HG03095 (cell line): ENCODE data around the gene CPA4.
"Not testable (repeated sequence)": the region's sequence is repeated elsewhere in the genome, so short reads cannot be mapped to it uniquely, and the experiment has no call there.

ENCODE experiments used
- ATAC-seq: cut with Tn5 transposase; IDR thresholded peaks from one replicate; pipeline ENCODE4 v1.9.1; 2021; ENCODE audit warnings: moderate library complexity; ENCODE audit not compliant: unreplicated experiment

CPA4 gene, protein sequence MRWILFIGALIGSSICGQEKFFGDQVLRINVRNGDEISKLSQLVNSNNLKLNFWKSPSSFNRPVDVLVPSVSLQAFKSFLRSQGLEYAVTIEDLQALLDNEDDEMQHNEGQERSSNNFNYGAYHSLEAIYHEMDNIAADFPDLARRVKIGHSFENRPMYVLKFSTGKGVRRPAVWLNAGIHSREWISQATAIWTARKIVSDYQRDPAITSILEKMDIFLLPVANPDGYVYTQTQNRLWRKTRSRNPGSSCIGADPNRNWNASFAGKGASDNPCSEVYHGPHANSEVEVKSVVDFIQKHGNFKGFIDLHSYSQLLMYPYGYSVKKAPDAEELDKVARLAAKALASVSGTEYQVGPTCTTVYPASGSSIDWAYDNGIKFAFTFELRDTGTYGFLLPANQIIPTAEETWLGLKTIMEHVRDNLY

DNA sequence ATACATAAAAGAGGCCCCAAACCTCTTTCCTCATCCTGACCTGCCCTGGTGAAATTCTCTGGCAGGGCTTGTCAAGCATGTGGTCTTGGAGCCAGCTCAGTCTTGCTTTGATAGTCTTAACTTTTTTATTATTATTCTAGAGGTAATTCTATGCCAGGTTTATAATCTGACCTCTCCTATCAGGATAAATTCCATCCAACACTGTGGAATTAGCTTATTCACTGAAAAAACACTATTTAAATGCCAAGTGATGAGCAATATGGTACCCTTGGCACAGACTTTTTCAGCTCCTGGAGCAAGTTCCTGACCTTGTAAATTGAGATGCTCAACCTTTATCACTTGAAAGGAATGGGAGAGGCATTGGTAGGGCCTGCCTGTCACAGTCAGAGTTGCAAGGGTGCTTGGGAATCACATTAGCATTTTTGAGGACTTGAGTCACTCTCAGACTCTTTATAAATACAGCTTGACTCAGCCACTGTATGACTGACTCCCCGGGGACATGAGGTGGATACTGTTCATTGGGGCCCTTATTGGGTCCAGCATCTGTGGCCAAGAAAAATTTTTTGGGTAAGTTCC, at the start of gene CPA4:
Gene CPA4 (plus strand): TSS at position 480 of the 576 bp plus-strand sequence. CDS start 20 bp downstream, at position 500.
- peak; percentile 40 for ATAC-seq

DNA sequence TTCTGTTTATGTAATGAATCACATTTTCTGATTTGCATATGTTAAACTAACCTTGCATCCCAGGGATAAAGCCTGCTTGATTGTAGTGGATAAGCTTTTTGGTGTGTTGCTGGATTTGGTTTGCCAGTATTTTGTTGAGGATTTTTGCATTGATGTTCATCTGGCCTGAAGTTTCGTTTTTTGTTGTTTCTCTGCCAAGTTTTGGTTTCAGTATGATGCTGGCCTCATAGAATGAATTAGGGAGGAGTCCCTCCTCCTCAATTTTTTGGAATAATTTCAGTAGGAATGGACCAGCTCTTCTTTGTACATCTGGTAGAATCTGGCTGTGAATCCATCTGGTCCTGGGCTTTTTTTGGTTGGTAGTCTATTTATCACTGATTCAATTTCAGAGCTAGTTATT, 49.5 kb upstream of the CPA4 start:
- not testable (repeated sequence) for ATAC-seq

DNA sequence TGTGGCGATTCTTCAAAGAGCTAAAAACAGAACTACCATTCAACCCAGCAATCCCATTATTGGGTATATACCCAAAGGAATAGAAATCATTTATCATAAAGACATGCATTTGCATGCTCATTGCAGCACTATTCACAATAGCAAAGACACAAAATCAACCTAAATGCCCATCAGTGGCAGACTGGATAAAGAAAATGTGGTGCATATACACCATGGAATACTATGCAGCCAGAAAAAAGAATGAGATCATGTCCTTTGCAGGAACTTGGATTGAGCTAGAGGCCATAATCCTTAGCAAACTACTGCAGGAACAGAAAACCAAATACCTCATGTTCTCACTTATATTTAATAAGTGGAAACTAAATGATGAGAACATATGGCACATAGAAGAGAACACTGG, 46.5 kb upstream of the CPA4 start:
- ATAC-seq = not testable (repeated sequence)

DNA sequence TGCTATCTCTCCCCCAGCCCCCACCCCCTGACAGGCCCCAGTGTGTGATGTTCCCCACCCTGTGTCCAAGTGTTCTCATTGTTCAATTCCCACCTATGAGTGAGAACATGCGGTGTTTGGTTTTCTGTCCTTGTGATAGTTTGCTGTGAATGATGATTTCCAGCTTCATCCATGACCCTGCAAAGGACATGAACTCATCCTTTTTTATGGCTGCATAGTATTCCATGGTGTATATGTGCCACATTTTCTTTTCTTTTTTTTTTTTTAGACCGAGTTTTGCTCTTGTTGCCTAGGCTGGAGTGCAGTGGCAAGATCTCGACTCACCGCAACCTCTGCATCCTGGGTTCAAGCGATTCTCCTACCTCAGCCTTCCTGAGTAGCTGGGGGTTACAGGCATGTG, 44.1 kb upstream of the CPA4 start:
- not testable (repeated sequence) for ATAC-seq

DNA sequence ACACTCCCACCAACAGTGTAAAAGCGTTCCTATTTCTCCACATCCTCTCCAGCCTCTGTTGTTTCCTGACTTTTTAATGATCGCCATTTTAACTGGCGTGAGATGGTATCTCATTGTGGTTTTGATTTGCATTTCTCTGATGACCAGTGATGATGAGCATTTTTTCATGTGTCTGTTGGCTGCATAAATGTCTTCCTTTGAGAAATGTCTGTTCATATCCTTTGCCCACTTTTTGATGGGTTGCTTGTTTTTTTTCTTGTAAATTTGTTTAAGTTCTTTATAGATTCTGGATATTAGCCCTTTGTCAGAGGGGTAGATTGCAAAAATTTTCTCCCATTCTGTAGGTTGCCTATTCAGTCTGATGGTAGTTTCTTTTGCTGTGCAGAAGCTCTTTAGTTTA, 43.3 kb upstream of the CPA4 start:
- not testable (repeated sequence) for ATAC-seq

DNA sequence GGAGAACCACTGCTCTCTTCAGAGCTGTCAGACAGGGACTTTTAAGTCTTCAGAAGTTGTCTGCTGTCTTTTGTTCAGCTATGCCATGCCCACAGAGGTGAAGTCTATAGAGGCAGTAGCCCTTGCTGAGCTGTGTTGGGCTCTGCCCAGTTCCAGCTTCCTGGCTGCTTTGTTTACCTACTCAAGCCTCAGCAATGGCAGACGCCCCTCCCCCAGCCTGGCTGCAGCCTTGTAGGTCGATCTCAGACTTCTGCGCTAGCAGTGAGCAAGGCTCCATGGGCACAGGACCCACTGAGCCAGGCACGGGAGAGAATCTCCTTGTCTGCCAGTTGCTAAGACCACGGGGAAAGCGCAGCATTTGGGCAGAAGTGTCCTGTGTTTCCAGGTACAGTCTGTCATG, 38.4 kb upstream of the CPA4 start:
- ATAC-seq = no peak

DNA sequence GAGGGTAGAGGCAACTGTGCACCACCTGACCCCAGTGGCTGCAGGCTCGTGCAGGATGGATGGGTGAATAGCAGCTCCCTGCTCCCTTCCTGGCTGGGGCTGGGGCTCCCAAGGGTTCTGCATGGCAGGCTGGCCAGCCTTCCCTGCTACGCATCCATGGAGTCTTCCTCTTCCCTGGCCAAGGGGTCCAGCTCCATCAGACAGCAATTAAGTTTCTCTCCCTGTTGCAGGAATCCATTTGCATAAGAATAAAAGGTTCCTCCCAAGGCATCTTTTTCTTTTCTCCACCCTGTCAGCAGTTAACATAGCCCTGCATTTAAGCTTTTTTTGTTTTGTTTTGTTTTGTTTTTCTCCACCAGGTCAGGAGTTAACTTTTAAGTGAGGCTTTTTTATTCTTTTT, 36.3 kb upstream of the CPA4 start:
- ATAC-seq = no peak

DNA sequence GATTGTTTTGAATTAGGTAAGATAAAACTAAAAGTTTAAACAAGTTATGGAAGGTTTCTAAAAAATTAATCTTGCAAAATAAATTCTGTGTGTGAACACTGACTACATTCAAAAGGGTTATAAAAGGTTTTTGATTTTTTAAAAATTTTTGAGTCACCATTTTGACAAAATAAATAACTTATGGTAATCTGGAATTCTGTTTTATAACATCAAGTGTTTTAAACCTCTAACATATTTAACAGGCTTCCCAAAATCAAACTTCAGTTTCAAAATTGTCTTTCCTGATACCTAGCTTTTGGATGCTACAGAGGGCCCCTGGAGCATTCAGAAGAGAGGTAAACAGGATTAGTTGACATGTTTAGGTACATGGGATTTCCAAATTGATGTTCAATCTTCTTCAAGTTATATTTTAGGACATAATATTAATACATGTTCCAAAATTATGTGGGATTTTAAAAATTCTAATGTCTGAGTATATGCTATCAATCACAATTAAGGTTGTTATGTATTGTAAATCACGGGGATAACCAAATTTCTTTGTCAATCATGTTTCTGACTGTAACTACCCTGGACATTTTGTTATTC, 34.4 kb upstream of the CPA4 start:
- no peak for ATAC-seq

DNA sequence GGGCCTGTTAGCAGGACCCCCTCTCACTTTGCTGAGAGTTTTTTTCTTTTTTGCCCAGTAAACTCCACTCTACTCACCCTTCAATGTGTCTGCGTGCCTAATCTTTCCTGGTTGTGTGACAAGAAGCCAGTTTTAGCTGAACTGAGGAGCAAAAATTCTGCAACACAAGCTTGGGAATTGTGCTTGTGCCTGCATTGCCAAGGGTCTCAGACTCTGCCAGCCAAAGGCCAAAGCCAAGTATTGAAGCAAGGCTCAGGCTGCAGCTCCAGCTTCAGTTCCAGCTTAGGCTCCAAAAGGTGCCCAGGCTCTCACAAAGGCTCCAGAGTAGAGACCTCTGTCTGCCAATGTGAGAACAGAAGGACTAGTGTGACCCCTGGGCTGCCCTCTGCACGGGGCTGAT, 30.5 kb upstream of the CPA4 start:
- ATAC-seq = no peak

DNA sequence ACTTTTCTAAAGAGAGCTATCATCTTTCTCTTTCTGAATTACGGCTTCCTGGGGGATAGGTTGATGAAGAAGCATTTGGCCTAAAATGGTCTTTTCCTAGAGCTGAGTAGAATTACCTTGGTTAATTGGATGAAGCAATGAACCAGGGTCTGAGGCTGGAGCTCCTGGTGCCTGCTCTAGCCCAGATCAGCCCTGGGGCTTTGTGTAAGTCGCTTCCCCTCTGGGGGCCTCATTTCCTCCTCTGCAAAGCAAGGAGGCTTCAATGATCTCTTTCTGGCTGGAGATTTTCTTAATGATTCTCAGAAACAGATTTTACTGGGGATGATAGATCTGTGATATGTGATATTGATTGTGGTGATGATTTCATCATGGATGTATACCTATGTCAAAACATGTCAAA, 29.8 kb upstream of the CPA4 start:
- ATAC-seq = no peak

DNA sequence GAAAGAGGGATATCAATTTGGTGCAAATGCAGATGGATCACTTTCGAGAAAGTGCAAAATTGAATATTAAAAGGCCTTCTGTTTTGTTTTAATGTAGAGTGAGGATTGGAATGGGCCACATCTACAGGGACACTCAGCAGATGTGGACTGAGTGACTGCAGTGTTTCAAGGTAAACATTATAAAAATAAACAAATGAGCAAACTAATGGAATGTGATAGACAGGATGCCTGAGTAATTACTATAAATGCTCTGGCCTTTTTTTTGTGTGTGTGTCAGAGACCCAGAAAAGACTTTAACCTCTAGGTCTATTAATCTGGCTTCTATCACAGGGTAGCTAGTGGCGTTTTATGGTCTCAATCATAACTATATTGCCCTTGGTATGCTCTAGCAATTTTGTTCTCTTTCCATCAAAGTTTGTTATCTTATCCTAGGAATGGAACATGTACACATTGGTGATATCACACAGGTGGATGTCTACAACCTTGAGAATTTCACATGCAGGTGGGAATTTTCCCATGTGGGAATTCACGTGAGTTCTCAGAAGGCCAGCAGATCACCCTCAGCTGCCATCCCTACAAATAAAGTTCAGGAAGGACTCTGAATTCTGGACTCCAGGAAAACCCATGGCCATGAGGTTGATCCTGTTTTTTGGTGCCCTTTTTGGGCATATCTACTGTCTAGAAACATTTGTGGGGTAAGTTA, 26.6 kb upstream of the CPA4 start, which contains the start of gene CPA2:
Gene CPA2 (plus strand): TSS at position 606 of the 703 bp plus-strand sequence. CDS start 19 bp downstream, at position 625.
- ATAC-seq = no peak

DNA sequence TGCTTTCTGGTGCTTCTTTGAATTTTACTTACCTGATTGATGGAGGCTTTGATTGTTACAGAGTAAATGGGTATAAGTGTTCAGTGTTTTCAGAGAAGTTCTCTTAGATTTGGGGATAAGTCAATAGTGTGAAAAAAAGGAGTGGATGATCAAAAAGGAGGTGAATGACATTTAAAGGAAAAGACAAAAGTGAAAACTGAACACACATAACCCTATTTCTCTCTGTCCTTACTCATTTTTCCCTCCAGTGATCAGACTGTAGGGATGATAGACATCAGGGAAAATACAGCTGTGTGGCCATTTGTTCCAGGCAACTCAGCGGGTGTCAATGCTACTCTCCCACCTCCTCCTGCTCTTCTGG, 26.0 kb upstream of the CPA4 start:
- no peak for ATAC-seq

DNA sequence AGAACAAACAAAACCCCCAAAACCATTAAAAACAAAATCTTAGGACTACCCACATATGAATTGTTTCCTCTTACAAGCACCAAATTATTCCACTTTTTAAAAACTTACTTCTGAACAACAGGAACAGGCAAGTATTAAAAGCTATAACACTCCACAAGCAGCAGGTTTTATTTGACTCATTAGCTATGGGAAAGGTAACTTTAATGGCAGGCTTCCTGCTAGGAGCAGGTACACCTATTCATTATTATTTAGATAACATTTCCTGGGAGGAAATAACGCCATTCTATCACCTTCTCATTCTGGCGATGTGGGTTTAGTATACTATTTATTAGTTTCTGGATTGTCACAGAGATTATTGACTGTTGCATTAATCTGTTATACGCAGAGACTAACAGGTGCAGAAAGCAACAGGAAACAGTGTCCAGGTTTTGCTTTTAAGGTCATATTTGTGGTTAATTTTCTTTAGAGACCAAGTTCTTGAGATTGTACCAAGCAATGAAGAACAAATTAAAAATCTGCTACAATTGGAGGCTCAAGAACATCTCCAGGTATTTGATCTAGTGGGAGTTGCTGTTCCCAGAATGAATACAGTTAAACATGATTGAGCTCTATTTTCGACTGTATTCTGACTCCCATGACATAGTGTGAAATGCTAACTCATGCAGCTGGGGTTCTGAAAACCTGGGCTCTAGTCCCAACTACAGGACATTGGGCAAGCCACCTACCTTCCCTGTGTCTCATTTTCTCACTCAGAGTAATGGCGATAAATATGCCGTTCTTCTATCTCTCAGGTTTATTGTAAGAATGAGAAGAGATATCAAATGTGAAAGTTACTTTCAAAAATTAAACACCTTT, 24.3 kb upstream of the CPA4 start:
- no peak for ATAC-seq

DNA sequence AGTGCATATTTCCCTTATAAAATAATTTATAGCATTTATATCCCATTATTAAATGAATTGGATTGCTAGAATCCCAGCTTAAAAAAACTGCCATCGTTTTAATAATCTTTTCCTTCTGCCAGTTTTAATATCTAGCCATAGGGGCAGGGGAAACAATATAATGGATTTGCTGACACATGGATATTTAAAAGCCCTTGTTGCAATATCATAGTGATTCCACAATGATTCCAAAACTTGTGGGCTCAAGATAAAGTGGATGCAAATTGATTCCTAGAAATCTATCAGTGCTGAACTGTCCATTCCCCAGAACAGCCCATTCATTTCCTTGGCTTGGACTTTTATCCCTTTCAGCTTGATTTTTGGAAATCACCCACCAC, 23.7 kb upstream of the CPA4 start:
- ATAC-seq = no peak

DNA sequence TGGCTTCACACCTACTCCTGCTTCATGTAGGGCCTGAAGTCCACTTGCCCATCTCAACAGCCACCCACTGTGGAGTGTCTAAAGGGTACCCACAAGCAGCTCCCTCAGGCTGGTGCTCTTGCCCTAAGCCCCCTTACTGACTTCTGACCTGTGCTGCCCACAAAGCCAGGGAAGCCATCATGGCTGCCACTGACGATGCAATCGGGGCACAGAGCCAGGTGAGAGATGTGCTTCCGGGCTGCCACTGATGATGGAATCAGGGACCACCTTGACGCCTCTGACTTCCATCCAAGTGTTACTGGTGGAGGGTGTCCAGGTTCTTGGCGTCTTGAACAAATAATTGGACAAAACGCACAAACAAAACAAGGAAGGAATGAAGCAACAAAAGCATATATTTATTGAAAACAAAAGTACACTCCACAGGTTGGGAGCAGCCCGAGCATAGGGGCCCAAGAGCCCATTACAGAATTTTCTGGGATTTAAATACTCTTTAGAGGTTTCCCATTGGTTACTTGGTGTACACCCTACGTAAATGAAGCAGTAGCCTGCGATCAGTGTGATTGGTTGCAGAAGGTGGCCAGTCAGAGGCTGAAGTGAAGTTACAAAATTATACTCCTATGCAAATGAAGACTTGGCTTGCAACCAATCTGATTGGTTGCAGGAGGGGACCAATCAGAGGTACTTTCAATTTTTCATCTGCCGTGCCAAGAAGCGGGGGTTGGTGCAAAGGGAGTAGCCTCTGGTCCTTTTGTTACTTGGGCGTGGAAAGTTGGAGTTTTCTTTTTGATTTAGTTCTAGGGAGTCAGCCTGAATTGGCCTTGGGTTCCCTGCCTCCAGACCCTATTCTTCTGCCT, 21.8 kb upstream of the CPA4 start:
- no peak for ATAC-seq

DNA sequence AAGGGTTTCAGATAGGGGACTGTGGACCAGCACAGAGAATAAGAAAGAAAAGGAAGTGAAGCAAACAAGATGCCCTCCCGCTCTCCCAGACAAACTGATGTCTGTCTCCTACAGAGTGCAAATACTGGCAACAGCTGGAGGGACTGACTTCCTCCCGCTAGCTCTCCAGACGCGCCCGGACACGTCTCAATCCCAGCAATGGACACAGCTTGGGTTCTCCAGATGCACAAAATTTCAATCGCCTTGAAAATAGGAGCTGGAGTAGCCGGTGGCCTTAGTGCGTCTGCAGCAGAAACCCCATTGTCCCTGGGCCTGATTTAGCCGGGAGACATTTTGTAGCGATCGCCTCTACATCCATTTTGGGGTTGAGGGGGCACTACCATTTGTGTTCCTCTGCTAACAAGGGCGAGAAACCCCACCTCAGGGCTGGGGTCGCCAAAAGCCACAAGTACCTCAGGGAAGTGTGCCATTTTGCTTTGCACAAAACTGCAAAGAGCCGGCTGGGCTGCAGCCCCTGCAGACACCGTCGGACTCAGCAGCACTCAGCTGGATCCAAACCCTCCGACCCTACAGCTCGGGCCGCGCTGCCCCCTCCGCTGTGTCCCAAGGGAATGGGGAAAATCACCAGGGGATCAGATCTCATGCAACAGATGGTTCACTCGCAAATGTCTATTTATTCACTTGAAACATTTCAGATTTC, 20.4 kb upstream of the CPA4 start:
- no peak for ATAC-seq

DNA sequence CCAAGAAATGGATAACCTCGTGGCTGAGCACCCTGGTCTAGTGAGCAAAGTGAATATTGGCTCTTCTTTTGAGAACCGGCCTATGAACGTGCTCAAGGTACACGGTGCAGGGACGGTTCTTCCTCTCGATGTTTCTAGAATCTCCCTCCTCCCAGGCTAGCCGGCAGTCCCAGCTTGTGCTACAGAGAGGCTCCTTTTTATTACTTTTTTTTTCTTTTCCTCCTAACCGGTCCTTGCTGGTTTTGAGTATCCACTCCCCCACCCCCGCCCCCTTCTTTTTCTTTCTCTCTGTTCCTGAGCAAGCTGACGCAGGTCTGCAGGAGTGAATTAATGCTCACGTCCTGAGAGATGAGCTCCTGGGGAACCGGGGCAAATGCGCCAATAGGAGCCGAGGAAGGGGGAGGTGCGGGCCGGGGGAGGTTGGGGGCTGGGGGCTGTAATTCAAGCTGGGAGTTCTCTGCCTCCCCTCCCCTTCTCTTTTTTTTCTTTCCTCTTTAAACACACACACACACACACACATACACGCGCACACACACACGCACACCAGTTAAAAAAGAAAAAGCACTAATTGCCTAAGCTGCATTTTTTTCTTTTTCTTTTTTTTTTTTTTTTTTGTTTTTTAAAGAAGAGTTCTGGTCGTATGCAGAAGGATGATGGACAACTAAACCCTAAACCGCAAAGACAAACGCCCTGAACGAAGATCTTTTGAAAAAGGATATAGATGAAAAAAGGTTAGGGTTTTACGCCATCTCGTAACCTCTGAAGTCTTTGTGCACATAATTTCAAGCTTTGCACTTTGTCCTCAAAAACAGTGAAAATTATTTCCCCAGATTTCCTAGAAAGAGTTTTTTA, 19.7 kb upstream of the CPA4 start:
- ATAC-seq = no peak

DNA sequence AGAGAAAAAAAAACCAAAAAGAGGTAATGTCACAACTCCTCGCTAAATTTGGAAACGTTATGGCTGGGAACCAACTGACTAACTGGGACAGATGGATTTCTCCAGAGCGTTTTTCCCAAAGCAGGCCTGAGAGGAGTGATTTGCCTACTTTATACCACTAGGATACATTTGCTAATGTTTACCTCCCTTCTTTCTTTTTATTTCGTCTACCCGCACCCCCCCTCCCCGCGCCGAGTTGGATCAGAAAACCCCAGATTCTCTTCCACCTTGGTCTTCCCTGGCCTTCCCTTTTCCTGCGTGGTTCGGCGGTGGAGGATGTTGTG, 19.1 kb upstream of the CPA4 start:
- no peak for ATAC-seq
